HL-60 (cell line): Measurements from ENCODE around the gene PRMT3.

Experiments
- DNase-seq, 2 experiments: peaks; one replicate each; pipeline ENCODE4 v3.0.0-alpha.2; 2010 to 2020; ENCODE audit warnings: low read depth in 1 of 2, low spot score in 1 of 2
- H3K27ac ChIP-seq: fragments of 250-450 bp; sonication (Bioruptor Pico); replicated peaks from 2 replicates; pipeline ENCODE4 v1.5.1; 2020; ENCODE audit warnings: mild to moderate bottlenecking, moderate library complexity
- H3K27me3 ChIP-seq: fragments of 250-450 bp; sonication (Bioruptor Pico); 2 replicates; pipeline ENCODE4 v1.5.1; 2021; ENCODE audit warnings: mild to moderate bottlenecking, moderate library complexity; ENCODE audit not compliant: insufficient read depth, poor library complexity, severe bottlenecking
- H3K4me3 ChIP-seq: replicated peaks from 2 replicates; pipeline ENCODE4 v1.5.1; 2011; ENCODE audit warnings: mild to moderate bottlenecking, control low read depth, low read length; ENCODE audit not compliant: insufficient read depth
- CTCF ChIP-seq: IDR thresholded peaks from one replicate; pipeline ENCODE4 v1.5.1; 2011; ENCODE audit warnings: low read length, control low read depth, inconsistent platforms; ENCODE audit not compliant: insufficient read depth
- GABPA ChIP-seq: IDR thresholded peaks from 2 replicates; pipeline ENCODE4 v1.6.1; 2012; ENCODE audit warnings: low read depth
- POLR2AphosphoS5 ChIP-seq: IDR thresholded peaks from 2 replicates; pipeline ENCODE4 v1.6.1; 2012; ENCODE audit warnings: low read depth
- REST ChIP-seq: IDR thresholded peaks from 2 replicates; pipeline ENCODE4 v1.6.1; 2012; ENCODE audit warnings: low read depth; ENCODE audit not compliant: insufficient replicate concordance
- SPI1 ChIP-seq: IDR thresholded peaks from 2 replicates; pipeline ENCODE4 v1.6.1; 2012; ENCODE audit warnings: low read depth, mild to moderate bottlenecking, borderline replicate concordance

PRMT3 gene

GRCh38 chr11:20541503-20541902 is 154.0 kb downstream of the PRMT3 start:
- TF ChIP-seq GABPA = no peak
- no peak for TF ChIP-seq CTCF
- no peak for TF ChIP-seq SPI1
- no peak for TF ChIP-seq REST
- no peak for TF ChIP-seq POLR2AphosphoS5
- Histone ChIP-seq H3K27ac (no peak overlapping the region), H3K27me3 (no peaks in the 10 kb centered on the region), H3K4me3 (no peak overlapping the region)
- DNase-seq = no peak

GRCh38 chr11:20544603-20545237 is 157.2 kb downstream of the PRMT3 start:
- TF ChIP-seq SPI1 (no peak), CTCF (no peak), POLR2AphosphoS5 (no peak), GABPA (no peak), REST (no peak)
- Histone ChIP-seq H3K4me3 (no peak overlapping the region), H3K27me3 (no peaks in the 10 kb centered on the region)

GRCh38 chr11:20547411-20547810 is 159.9 kb downstream of the PRMT3 start:
- H3K4me3 ChIP-seq = no peak overlapping the region
- no peaks in the 10 kb centered on the region for H3K27me3 ChIP-seq
- DNase-seq = no peak
- no peak overlapping the region for H3K27ac ChIP-seq
- no peak for TF ChIP-seq REST

More at GRCh38 chr11:20544603-20545237, 157.2 kb downstream of the PRMT3 start:
- no peak for DNase-seq
- H3K27ac ChIP-seq = no peak overlapping the region

- TF ChIP-seq SPI1 (no peak), REST (no peak), GABPA (no peak), POLR2AphosphoS5 (no peak), CTCF (no peak)
- H3K4me3 ChIP-seq = no peak overlapping the region
- H3K27ac ChIP-seq = no peak overlapping the region
- no peaks in the 10 kb centered on the region for H3K27me3 ChIP-seq
- DNase-seq = no peak
Observed at GRCh38 chr11:20551096-20551495, 163.6 kb downstream of the PRMT3 start.
